Tibial nerve (tissue), 4 donors: Measurements from ENCODE around the gene GNB5. TPM values are rescaled to one million over a fixed set of nuclear protein-coding genes. Genes with fewer than 3 reads are reported as not detected.

Source experiments
- DNase-seq, 2 donors: peaks; one replicate each; pipeline ENCODE4 v3.0.0-alpha.2; 2019; ENCODE audit warnings: low spot score in 2 of 2
- H3K27ac ChIP-seq, 4 donors: fragments of 200-600 bp; sonication (generic) in 3 of 4; one replicate each; pipeline ENCODE4 v1.5.1; 2017 to 2019; ENCODE audit warnings: mild to moderate bottlenecking in 1 of 4
- H3K27me3 ChIP-seq, 2 donors: fragments of 200-600 bp; sonication (generic) in 1 of 2; one replicate each; pipeline versions ENCODE4 v1.5.1 to v1.6.0; 2017 to 2019
- H3K36me3 ChIP-seq, 3 donors: fragments of 200-600 bp; sonication (generic); one replicate each; pipeline ENCODE4 v1.5.1; 2018 to 2019
- H3K4me1 ChIP-seq, 4 donors: fragments of 200-600 bp; sonication (generic) in 3 of 4; one replicate each; pipeline ENCODE4 v1.5.1; 2017 to 2019
- H3K4me3 ChIP-seq, 4 donors: fragments of 200-600 bp; sonication (generic) in 3 of 4; one replicate each; pipeline ENCODE4 v1.5.1; 2017 to 2019; ENCODE audit warnings: mild to moderate bottlenecking in 1 of 4, moderate library complexity in 1 of 4
- H3K9me3 ChIP-seq, 4 donors: fragments of 200-600 bp; sonication (generic) in 3 of 4; one replicate each; pipeline ENCODE4 v1.5.1; 2017 to 2019
- EP300 ChIP-seq, 2 donors: sonication (generic); formaldehyde crosslinking; IDR thresholded peaks; one replicate each; pipeline ENCODE4 v1.6.1; 2017; ENCODE audit warnings: antibody characterized with exemption in 2 of 2, mild to moderate bottlenecking in 1 of 2
- POLR2A ChIP-seq, 2 donors: fragments of 450-650 bp; IDR thresholded peaks; one replicate each; pipeline ENCODE4 v1.6.1; 2017; ENCODE audit warnings: antibody characterized with exemption in 2 of 2, mild to moderate bottlenecking in 2 of 2, moderate library complexity in 2 of 2
- WGBS, 2 donors: methylation state at CpG; one replicate each; pipeline ENCODE4 v1.1.5; 2018; 5-methylcytosine and 5-hydroxymethylcytosine counted together
- total RNA-seq, 4 donors: library from RNA; depleted of rRNA; stranded (reverse); fragments of >200 nt; gene quantifications; one replicate each; pipeline ENCODE4 v1.1.0, GENCODE V29; 2016
- TF ChIP-seq, protein P1 (sequence below), 5 experiments: fragments of 200-600 bp in 3 of 5; fragments of 450-650 bp in 2 of 5; sonication (generic) in 3 of 5; IDR thresholded peaks; one replicate each; pipeline ENCODE4 v1.5.1; 2016 to 2019; ENCODE audit warnings: antibody characterized with exemption in 5 of 5, mild to moderate bottlenecking in 3 of 5, moderate library complexity in 2 of 5

GNB5 gene
- total RNA-seq, 4 donors from 2014 or later = 5.5 to 24.1 (median 16.4) TPM

DNA sequence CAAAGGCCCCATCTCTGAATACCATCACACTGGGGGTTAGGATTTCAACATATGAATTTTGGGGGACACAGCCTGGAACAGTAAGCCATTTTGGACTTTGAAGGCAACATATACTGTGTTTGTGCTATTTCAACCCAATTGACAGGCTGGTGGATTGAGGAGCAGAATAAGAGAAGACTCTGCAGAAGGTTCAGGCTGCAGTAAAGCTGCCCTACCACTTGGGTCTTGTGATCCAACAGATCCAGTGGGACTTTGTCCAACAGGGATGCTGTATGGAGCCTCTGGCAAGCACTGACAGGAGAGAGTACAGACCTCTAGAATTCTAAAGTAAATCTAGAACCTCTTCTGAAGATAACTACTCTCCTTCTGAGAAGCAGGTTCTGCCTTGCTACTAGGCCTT, 77.5 kb downstream of the GNB5 start:
- no peaks in the 10 kb centered on the region for H3K36me3 ChIP-seq
- H3K4me3 ChIP-seq = no peak overlapping the region
- H3K27ac ChIP-seq = no peak overlapping the region
- DNase-seq = no peak
- peaks cover 0 to 51% of the 10 kb centered on the region in 2 donors for H3K27me3 ChIP-seq
- TF ChIP-seq EP300 (IDR thresholded peaks at IDR 0.05) = no peak
- TF ChIP-seq, protein P1, sequence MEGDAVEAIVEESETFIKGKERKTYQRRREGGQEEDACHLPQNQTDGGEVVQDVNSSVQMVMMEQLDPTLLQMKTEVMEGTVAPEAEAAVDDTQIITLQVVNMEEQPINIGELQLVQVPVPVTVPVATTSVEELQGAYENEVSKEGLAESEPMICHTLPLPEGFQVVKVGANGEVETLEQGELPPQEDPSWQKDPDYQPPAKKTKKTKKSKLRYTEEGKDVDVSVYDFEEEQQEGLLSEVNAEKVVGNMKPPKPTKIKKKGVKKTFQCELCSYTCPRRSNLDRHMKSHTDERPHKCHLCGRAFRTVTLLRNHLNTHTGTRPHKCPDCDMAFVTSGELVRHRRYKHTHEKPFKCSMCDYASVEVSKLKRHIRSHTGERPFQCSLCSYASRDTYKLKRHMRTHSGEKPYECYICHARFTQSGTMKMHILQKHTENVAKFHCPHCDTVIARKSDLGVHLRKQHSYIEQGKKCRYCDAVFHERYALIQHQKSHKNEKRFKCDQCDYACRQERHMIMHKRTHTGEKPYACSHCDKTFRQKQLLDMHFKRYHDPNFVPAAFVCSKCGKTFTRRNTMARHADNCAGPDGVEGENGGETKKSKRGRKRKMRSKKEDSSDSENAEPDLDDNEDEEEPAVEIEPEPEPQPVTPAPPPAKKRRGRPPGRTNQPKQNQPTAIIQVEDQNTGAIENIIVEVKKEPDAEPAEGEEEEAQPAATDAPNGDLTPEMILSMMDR (IDR thresholded peaks at IDR 0.05) = no peak
- TF ChIP-seq POLR2A (IDR thresholded peaks at IDR 0.05) = no peak
- peaks cover 0 to 17% (median 8%) of the 10 kb centered on the region in 4 donors for H3K4me1 ChIP-seq
- H3K9me3 ChIP-seq = no peaks in the 10 kb centered on the region

DNA sequence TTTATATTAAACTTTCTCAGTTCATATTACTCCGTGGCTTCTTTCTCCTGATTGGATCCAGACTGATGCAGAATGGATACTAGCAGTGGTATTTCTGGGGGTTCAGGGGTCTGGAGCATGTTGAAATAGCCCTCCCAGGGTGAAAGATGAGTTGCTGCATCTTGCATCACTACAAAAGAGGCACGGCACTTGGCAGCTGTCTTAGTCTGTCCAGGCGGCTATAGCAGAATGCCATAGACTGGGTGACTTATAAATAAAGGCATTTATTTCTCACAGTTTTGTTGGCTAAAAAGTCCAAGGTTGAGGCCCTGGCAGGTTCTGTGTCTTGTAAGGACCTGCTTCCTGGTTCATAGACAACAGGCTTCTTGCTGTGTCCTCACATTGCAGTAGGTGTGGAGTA, 78.0 kb downstream of the GNB5 start:
- Histone ChIP-seq H3K36me3 (no peaks in the 10 kb centered on the region), H3K4me1 (peaks cover 0 to 17% (median 8%) of the 10 kb centered on the region in 4 donors), H3K9me3 (no peaks in the 10 kb centered on the region), H3K27me3 (peaks cover 0 to 55% of the 10 kb centered on the region in 2 donors), H3K4me3 (no peak overlapping the region), H3K27ac (no peak overlapping the region)
- TF ChIP-seq EP300 (IDR thresholded peaks at IDR 0.05) (no peak), POLR2A (IDR thresholded peaks at IDR 0.05) (no peak)
- TF ChIP-seq, protein P1 (IDR thresholded peaks at IDR 0.05) = no peak
- no peak for DNase-seq
- whole genome bisulfite sequencing, 2 donors = 88% methylated on average over 3 of the region's 3 CpGs

DNA sequence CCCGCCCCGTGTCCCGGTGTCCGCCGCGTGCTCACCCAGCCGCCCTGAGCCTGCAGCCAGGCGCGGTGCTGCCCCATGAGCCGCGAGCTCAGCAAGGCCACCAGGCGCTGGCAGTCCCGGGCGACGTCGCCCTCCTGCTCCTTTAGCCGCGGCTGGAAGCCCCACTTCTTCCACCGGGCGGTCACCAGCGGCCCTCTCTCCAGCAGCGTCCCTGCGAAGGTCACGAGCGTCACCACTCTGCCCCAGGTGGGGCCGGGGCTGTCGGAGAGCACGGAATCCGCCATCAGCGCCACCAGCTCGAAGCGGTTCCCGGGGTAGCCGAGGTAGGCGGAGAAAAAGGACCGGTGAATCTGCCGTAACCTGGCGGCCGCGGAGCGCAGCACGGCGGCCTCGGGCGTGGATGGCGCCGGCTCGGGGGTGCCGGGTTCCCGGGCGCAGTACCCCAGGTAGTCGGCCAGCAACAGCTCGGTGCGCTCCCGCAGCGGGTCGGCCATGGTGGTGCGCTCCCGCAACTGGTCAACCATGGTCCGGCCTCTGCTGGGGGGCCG, 78.9 kb downstream of the GNB5 start:
- DNase-seq = no peak
- Histone ChIP-seq H3K27me3 (peaks cover 0 to 56% of the 10 kb centered on the region in 2 donors), H3K9me3 (no peaks in the 10 kb centered on the region), H3K36me3 (no peaks in the 10 kb centered on the region), H3K27ac (no peak overlapping the region), H3K4me3 (peak overlapping the region in 3 of 4 donors; percentile 25 to 51 (median 38)), H3K4me1 (peaks cover 0 to 17% (median 8%) of the 10 kb centered on the region in 4 donors)
- no peak for TF ChIP-seq POLR2A (IDR thresholded peaks at IDR 0.05)
- TF ChIP-seq, protein P1 (IDR thresholded peaks at IDR 0.05) = no peak
- no peak for TF ChIP-seq EP300 (IDR thresholded peaks at IDR 0.05)
- WGBS, 2 donors = 9% methylated on average over 19 of the region's 61 CpGs; no CpG with 5 or more reads in 1 of the 2 donors

DNA sequence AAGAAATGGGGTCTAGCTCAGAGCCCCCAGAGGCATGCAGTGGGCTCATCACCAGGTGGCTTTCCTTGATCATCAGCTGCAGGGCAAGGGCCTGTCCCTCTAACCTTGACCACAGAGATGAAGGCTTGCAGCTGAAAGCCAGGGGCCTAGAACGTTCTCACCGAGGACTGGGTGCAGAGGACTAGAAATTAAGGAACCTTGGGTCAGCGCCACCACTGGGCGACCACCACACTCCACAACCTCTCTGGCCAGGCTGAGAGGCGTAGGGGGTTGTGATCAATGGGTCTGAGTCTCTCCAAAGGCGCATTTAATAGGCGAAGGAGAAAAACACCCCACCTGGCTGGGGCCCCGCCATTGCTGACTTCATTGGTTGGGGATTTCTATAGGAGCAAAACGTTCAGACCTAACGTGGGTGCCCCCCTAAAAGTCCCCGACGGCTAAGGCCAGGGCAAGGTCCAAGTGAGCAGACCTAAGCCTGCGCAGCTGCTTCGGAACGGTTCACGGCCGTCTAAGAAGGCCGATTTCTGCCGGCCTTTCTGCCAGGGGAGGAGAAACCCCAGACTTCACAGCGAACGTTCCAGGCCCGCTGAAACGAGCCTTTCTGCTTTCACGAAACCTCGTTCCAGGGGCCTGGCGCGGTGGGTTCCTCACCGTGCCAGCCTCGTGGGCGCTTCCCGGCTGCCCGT, 79.5 kb downstream of the GNB5 start:
- DNase-seq = no peak
- peaks cover 0 to 16% (median 8%) of the 10 kb centered on the region in 4 donors for H3K4me1 ChIP-seq
- H3K36me3 ChIP-seq = no peaks in the 10 kb centered on the region
- H3K4me3 ChIP-seq = peak overlapping the region in 3 of 4 donors; percentile 25 to 51 (median 38)
- no peaks in the 10 kb centered on the region for H3K9me3 ChIP-seq
- no peak overlapping the region for H3K27ac ChIP-seq
- TF ChIP-seq, protein P1 (IDR thresholded peaks at IDR 0.05) = no peak
- TF ChIP-seq EP300 (IDR thresholded peaks at IDR 0.05) = no peak
- TF ChIP-seq POLR2A (IDR thresholded peaks at IDR 0.05) = no peak
- peaks cover 0 to 56% of the 10 kb centered on the region in 2 donors for H3K27me3 ChIP-seq
- WGBS, 2 donors = 67 to 69% methylated on average over 18 to 22 of the region's 32 CpGs
